A673 (cell line): ENCODE results near the gene MAPK12.

Source experiments
- CTCF ChIP-seq: fragments of 300-800, 200-600 bp; sonication (generic); conservative IDR thresholded peaks from 2 replicates; pipeline ENCODE4 v1.5.1; 2017; ENCODE audit warnings: low read depth, mild to moderate bottlenecking, antibody characterized with exemption, low read length, moderate library complexity, mixed read lengths
- EZH2 ChIP-seq: fragments of 200-600 bp; sonication (generic); IDR thresholded peaks from 2 replicates; pipeline ENCODE4 v1.6.1; 2017; ENCODE audit warnings: borderline replicate concordance, low read depth, mild to moderate bottlenecking, mixed read lengths, antibody characterized with exemption, low read length; ENCODE audit not compliant: poor library complexity, severe bottlenecking

GRCh38 chr22:50308986-50309600, 47.6 kb upstream of the MAPK12 start:
- TF ChIP-seq CTCF (no peak), EZH2 (no peak)
